Mucosa of stomach (tissue), 1 donor: Measurements from ENCODE around the gene COL2A1.

Experiments used
- H3K27me3 ChIP-seq: one replicate; pipeline ENCODE4 v1.7.0; 2013; ENCODE audit warnings: mild to moderate bottlenecking, low read length; ENCODE audit not compliant: control insufficient read depth, insufficient read depth
- H3K36me3 ChIP-seq: one replicate; pipeline ENCODE4 v1.7.0; 2013; ENCODE audit warnings: low read length; ENCODE audit not compliant: control insufficient read depth, insufficient read depth
- H3K4me1 ChIP-seq: one replicate; pipeline ENCODE4 v1.7.0; 2013; ENCODE audit warnings: mild to moderate bottlenecking, low read length; ENCODE audit not compliant: control insufficient read depth, insufficient read depth
- H3K4me3 ChIP-seq: one replicate; pipeline ENCODE4 v1.7.0; 2013; ENCODE audit warnings: low read length
- H3K9ac ChIP-seq: one replicate; pipeline ENCODE4 v1.7.0; 2013; ENCODE audit warnings: mild to moderate bottlenecking, low read length, moderate library complexity
- H3K9me3 ChIP-seq: one replicate; pipeline ENCODE4 v1.7.0; 2013; ENCODE audit warnings: mild to moderate bottlenecking, low read length, moderate library complexity; ENCODE audit not compliant: control insufficient read depth
- donor health status: Pancreatic carcinoma.

COL2A1 gene

DNA sequence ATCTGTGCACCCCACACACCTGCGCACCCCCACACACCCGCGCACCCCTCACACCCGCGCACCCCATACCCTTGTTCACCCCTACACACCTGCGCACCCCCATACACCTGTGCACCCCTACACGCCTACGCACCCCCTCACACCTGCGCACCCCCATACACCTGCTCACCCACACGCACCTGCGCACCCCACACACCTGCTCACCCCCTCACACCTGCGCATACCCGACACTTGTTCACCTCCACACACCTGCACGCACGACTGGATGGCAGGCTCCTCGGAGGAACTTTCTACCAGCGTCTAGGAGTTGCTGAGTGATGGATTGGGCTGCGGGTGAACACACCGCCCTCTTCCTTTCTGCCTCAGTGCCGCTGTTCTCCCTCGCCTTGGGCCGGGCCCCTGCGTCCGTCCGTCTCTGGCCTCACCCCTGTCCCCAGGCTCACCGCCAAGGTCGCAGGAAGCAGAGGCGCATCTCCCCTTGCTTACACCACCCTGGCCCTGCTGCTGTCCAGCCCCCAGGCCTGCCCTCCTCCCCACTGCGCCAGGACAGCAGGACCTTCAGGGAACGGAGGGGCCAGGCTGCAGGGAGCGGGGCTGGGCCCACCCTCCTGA lies 61.6 kb downstream of the COL2A1 start:
- Histone ChIP-seq H3K9ac (no peak overlapping the region), H3K36me3 (no peaks in the 10 kb centered on the region), H3K27me3 (peaks cover 22% of the 10 kb centered on the region), H3K9me3 (no peaks in the 10 kb centered on the region), H3K4me1 (peaks cover 11% of the 10 kb centered on the region), H3K4me3 (no peak overlapping the region)

DNA sequence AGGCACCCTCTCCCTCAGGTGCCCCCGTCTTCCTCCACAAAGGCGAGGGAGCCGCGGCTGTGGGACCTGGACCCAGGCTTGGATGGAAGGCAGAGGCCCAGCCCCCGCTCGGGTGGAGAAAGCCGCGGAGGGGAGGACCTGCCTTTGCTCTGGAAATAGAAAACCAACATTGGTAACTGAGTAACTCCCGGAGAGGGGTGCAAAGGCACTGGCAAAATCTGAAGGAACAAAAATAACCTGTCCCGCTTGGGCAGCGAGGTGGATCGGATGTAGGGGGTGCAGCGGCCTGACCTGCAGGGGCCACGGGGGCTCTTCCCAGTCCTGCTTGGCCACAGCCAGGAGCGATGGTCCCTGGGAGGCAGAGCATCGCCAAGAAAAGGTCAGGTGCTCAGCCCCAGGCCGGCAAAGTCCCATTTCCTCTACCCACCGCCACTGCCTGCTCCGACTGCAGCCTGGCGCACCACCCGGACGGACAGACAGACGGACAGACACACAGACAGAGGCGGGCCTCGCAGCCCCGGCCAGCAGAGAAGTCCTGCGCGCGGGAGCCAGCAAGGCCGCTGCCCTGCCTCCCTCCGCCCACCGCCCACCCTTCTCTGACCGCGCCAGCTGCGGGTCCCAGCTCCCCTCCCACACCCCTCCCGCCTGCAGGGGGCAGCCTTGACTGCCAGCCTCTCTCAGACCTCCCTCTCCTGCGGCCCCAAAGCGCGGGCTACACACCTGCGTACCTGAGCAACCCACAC lies 62.2 kb downstream of the COL2A1 start:
- no peak overlapping the region for H3K4me3 ChIP-seq
- H3K9me3 ChIP-seq = no peaks in the 10 kb centered on the region
- H3K27me3 ChIP-seq = peaks cover 22% of the 10 kb centered on the region
- H3K36me3 ChIP-seq = no peaks in the 10 kb centered on the region
- H3K4me1 ChIP-seq = peaks cover 11% of the 10 kb centered on the region
- H3K9ac ChIP-seq = no peak overlapping the region

DNA sequence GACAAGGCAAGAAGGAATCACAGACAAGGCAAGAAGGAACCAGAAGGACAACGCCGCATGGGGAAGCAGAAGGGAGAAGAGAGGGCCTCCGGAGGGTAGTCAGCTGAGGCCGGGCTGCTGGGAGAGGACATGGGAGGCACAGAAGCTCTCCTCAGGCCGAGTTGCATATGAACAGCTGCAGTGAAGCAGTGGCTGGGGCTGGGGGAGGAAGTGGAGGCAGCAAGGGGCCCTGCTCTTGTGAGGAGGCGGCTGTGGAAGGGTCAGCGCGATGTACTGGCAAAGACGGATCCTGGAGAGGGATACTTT lies 62.8 kb downstream of the COL2A1 start:
- H3K9ac ChIP-seq = no peak overlapping the region
- no peak overlapping the region for H3K4me3 ChIP-seq
- peaks cover 11% of the 10 kb centered on the region for H3K4me1 ChIP-seq
- H3K27me3 ChIP-seq = peaks cover 22% of the 10 kb centered on the region
- H3K9me3 ChIP-seq = no peaks in the 10 kb centered on the region
- no peaks in the 10 kb centered on the region for H3K36me3 ChIP-seq

DNA sequence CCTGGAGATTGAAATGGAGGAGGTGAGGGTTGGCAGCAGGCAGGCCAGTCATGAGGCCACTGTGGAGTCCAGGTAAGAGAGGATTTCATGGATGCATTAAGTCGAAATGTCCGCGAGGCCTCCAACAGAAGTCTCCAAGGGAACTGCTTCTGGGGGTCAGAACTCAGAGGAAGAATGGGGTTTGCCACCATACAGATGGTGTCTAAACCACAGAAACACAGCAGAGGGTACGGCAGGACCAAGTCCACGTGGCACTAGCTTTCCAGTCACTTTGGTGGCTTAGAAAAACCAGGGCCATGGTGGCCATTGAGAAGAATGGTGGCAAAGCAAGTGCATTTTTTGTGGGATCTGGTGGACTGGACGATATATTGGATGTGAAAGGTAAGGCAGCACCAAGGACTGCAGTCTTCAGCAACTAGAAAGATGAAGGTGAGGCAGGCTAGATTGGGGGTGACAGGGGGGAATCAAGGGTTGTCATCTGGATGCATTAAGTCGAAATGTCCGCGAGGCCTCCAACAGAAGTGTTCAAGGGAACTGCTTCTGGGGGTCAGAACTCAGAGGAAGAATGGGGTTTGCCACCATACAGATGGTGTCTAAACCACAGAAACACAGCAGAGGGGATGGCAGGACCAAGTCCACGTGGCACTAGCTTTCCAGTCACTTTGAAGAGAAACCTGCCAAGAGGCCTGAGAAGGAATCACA lies 63.4 kb downstream of the COL2A1 start:
- Histone ChIP-seq H3K27me3 (peaks cover 22% of the 10 kb centered on the region), H3K4me1 (peaks cover 11% of the 10 kb centered on the region), H3K9me3 (no peaks in the 10 kb centered on the region), H3K36me3 (no peaks in the 10 kb centered on the region), H3K4me3 (no peak overlapping the region), H3K9ac (no peak overlapping the region)

DNA sequence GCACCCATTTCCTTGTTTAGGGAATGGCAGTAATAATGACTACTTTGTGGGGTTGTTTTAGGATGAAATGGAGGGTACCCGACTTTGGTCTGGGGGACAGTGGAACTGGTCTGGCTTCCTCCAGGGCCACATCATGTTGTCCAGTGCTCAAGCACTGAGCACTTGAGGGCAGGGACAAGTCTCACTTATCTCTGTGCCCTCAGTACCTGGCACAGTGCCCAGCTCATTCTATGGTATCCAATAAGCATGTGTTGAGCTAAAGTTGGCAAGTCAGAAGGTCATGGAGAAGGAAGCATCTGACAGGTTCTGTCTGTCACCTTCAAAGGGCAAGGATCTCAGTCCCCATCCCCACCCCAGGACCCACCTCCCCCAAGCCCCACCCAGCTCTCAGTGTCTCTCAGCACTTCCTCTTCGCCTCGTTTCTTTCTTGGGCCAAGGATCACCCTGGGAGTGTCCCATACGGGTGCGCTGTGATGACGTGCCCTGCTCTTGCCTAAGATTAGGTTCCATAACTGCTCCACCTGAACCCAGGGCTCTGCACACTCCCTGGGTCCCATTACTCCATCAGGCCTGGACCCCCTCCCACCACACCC lies 65.2 kb downstream of the COL2A1 start:
- H3K36me3 ChIP-seq = no peaks in the 10 kb centered on the region
- no peak overlapping the region for H3K4me3 ChIP-seq
- H3K9me3 ChIP-seq = no peaks in the 10 kb centered on the region
- peaks cover 22% of the 10 kb centered on the region for H3K27me3 ChIP-seq
- H3K9ac ChIP-seq = no peak overlapping the region
- peaks cover 11% of the 10 kb centered on the region for H3K4me1 ChIP-seq

DNA sequence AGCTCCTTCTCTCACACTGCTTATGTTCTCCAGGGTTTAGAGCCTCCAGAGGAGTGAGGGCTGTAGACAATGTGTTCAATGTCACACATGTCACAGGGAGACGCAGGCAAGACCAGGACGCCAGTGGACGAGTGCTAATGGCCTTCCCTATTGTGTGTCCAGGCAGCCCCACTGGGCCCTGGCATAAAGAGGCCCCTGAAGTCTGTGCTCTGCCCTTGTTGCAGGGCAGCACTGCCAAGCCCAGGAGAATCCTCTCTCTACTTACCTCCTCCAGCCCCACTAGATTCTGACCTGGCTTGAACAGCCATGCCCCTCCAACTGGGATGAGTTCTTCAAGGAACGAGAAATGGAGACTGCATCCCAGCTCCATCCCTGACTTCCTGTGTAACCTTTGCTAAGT lies 65.7 kb downstream of the COL2A1 start:
- Histone ChIP-seq H3K9ac (no peak overlapping the region), H3K4me3 (no peak overlapping the region), H3K27me3 (peaks cover 19% of the 10 kb centered on the region), H3K36me3 (no peaks in the 10 kb centered on the region), H3K4me1 (peaks cover 11% of the 10 kb centered on the region), H3K9me3 (no peaks in the 10 kb centered on the region)

DNA sequence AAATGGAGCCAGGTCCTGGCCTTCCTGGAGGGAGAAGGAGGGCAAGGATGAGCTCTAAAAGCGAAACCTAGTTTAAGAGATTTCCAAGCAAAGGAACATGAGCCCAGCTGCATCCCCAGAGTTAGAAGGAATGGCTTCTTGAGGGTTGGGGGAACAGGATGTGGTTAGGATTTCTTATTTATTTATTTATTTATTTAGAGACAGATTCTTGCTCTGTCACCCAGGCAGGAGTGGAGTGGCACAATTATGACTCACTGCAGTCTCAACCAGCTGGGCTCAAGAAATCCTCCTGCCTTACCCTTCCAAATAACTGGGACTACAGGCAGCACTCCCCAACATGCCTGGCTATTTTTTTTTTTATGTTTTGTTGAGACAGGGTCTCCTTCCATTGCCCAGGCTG lies 66.2 kb downstream of the COL2A1 start:
- Histone ChIP-seq H3K9me3 (no peaks in the 10 kb centered on the region), H3K9ac (no peak overlapping the region), H3K27me3 (peaks cover 15% of the 10 kb centered on the region), H3K36me3 (no peaks in the 10 kb centered on the region), H3K4me1 (peaks cover 11% of the 10 kb centered on the region), H3K4me3 (no peak overlapping the region)

DNA sequence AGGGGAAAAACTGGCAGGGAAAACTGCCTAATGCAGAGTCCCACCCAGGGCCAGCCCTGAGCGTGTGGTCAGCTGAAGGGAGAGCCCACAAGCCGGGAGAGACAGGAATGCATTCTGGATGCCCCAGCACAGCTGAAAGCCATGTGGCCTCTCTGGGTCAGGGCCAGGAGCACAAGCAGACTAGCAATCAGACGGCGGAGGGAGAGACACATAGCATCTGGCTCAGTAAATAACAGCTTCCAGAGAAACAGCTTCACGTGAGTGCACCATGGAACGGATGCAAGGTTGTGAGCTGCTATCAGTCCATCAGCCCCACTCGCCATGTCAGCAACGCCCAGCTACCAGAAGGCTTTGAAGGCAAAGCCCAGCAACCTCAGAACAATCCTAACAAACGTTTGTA lies 69.1 kb downstream of the COL2A1 start:
- Histone ChIP-seq H3K9me3 (no peaks in the 10 kb centered on the region), H3K4me3 (no peak overlapping the region), H3K4me1 (no peaks in the 10 kb centered on the region), H3K9ac (no peak overlapping the region), H3K36me3 (no peaks in the 10 kb centered on the region), H3K27me3 (no peaks in the 10 kb centered on the region)

DNA sequence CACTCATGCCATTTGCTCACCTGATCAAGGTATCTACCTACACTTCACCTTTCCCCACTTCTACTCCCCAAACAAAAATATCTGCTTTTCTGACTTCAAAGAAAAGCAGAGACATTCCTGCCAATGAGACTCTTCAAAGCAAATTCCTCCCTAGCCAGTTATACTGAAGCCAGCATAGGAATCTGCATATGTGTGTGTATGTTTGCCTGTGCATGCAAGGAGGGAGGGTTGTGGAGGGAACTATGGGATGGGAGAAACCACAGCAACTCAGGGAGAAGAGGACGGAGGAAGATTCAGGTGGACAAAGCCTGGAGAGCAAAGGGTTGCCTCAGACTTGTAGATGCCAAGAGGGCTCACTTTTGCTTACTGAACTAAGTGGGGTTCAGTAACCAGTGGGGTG lies 73.1 kb downstream of the COL2A1 start:
- H3K4me1 ChIP-seq = no peaks in the 10 kb centered on the region
- no peak overlapping the region for H3K9ac ChIP-seq
- H3K9me3 ChIP-seq = no peaks in the 10 kb centered on the region
- H3K27me3 ChIP-seq = peaks cover 4% of the 10 kb centered on the region
- H3K4me3 ChIP-seq = no peak overlapping the region
- no peaks in the 10 kb centered on the region for H3K36me3 ChIP-seq

DNA sequence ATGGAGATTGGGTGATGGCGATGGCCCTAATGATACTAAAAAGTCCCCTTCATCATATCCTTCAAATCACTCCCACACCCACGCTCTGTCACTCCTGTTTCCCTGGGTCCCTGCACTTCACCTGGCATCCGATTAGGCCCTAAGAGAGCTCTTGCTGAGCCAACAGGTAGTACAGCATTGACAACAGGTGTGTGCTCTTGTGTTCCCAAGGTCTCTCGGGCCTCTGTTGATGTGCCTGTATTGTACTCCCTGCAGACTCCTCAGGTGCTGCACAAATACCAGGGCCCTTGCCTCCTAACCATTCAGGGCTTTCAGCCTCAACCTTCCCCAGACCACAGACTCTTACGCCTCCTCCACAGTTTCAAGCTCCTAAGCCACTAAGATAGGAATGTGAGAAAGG lies 73.6 kb downstream of the COL2A1 start:
- no peaks in the 10 kb centered on the region for H3K4me1 ChIP-seq
- H3K27me3 ChIP-seq = peaks cover 4% of the 10 kb centered on the region
- H3K9ac ChIP-seq = no peak overlapping the region
- H3K9me3 ChIP-seq = no peaks in the 10 kb centered on the region
- H3K4me3 ChIP-seq = no peak overlapping the region
- H3K36me3 ChIP-seq = no peaks in the 10 kb centered on the region

DNA sequence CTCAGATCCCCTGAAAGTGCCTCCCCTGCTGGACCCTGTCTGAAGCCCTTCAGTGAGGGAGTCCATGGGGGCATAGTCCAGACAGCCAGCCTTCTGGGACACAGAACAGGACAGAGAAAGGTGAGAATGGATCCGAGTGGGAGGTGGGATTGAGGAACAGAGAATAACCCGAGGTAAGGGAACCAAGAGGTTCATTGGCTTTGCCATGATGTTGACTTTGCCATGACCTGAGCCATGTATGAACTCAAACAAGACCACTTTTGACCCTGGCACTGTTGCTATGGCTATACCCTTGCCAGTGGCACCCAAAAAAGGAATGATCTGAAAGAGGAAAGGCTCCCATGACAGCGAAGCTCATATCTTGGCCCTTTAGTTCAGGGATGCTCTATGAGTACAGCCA lies 76.9 kb downstream of the COL2A1 start:
- no peak overlapping the region for H3K4me3 ChIP-seq
- no peak overlapping the region for H3K9ac ChIP-seq
- H3K36me3 ChIP-seq = no peaks in the 10 kb centered on the region

More for the DNA sequence above, 76.9 kb downstream of the COL2A1 start:
- Histone ChIP-seq H3K27me3 (peaks cover 4% of the 10 kb centered on the region), H3K9me3 (no peaks in the 10 kb centered on the region), H3K4me1 (no peaks in the 10 kb centered on the region)
